SK-N-MC (cell line): ENCODE measurements around the gene AP3S1.

ENCODE experiments used
- EZH2 ChIP-seq: fragments of 200-600 bp; sonication (generic); IDR thresholded peaks from one replicate; pipeline ENCODE4 v1.6.1; 2017; ENCODE audit warnings: antibody characterized with exemption
- POLR2AphosphoS5 ChIP-seq: IDR thresholded peaks from 2 replicates; pipeline ENCODE4 v1.6.1; 2012; ENCODE audit warnings: mild to moderate bottlenecking, low read depth, low read length, borderline replicate concordance

GRCh38 chr5:115842952-115843351, 1.2 kb downstream of the AP3S1 start:
- no peak for TF ChIP-seq EZH2
- TF ChIP-seq POLR2AphosphoS5 = no peak
